Measurements from ENCODE around the gene FABP3.
A peak's percentile ranks its signal among the peaks of the same experiment; 100 is the strongest.

Gene FABP3

GRCh38 chr1:31346785-31347184, 26.1 kb downstream of the FABP3 start:
- no peak overlapping the region for H3K27ac Mint-ChIP-seq
- no peaks in the 10 kb centered on the region for H3K9me3 Mint-ChIP-seq
- no peak overlapping the region for H3K4me3 Mint-ChIP-seq
- peaks cover 32% of the 10 kb centered on the region for H3K36me3 Mint-ChIP-seq (ENCODE audit: insufficient read depth)
- ATAC-seq (replicated peaks) (no peak), DNase-seq (no peak)
- no peaks in the 10 kb centered on the region for H3K4me1 Mint-ChIP-seq (ENCODE audit: low read depth in 2 of 2)
- no peaks in the 10 kb centered on the region for H3K27me3 Mint-ChIP-seq

GRCh38 chr1:31345635-31346034, 27.2 kb downstream of the FABP3 start:
- Mint-ChIP-seq H3K36me3 (ENCODE audit: insufficient read depth) (peaks cover 24% of the 10 kb centered on the region), H3K9me3 (no peaks in the 10 kb centered on the region), H3K27me3 (no peaks in the 10 kb centered on the region)

GRCh38 chr1:31344503-31344902, 28.4 kb downstream of the FABP3 start:
- Mint-ChIP-seq H3K4me3 (no peak overlapping the region), H3K27me3 (no peaks in the 10 kb centered on the region), H3K27ac (no peak overlapping the region), H3K36me3 (ENCODE audit: insufficient read depth) (peaks cover 22% of the 10 kb centered on the region), H3K4me1 (ENCODE audit: low read depth in 2 of 2) (no peaks in the 10 kb centered on the region), H3K9me3 (no peaks in the 10 kb centered on the region)
- DNase-seq (no peak), ATAC-seq (replicated peaks) (no peak)

More at GRCh38 chr1:31345635-31346034, 27.2 kb downstream of the FABP3 start:
- DNase-seq (no peak), ATAC-seq (replicated peaks) (no peak)
- Mint-ChIP-seq H3K4me3 (no peak overlapping the region), H3K27ac (no peak overlapping the region), H3K4me1 (ENCODE audit: low read depth in 2 of 2) (no peaks in the 10 kb centered on the region)

GRCh38 chr1:31336687-31337467, 36.0 kb downstream of the FABP3 start:
- H3K27me3 Mint-ChIP-seq = no peaks in the 10 kb centered on the region
- peaks cover 29% of the 10 kb centered on the region for H3K36me3 Mint-ChIP-seq (ENCODE audit: insufficient read depth)
- DNase-seq (no peak), ATAC-seq (replicated peaks) (no peak)
- peaks cover 0 to 4% of the 10 kb centered on the region in 2 donors for H3K4me1 Mint-ChIP-seq (ENCODE audit: low read depth in 2 of 2)
- no peak overlapping the region for H3K4me3 Mint-ChIP-seq
- no peak overlapping the region for H3K27ac Mint-ChIP-seq
- H3K9me3 Mint-ChIP-seq = no peaks in the 10 kb centered on the region

- Mint-ChIP-seq H3K4me1 (ENCODE audit: low read depth in 2 of 2) (peaks cover 0 to 4% of the 10 kb centered on the region in 2 donors), H3K4me3 (no peak overlapping the region)
- no peak for ATAC-seq (replicated peaks)
Measured at GRCh38 chr1:31335007-31335406, 37.9 kb downstream of the FABP3 start.

GRCh38 chr1:31327381-31327780, 45.5 kb downstream of the FABP3 start:
- ATAC-seq (replicated peaks) (no peak), DNase-seq (no peak)
- no peaks in the 10 kb centered on the region for H3K27me3 Mint-ChIP-seq
- no peaks in the 10 kb centered on the region for H3K4me1 Mint-ChIP-seq (ENCODE audit: low read depth in 2 of 2)
- no peaks in the 10 kb centered on the region for H3K9me3 Mint-ChIP-seq
- H3K27ac Mint-ChIP-seq = no peak overlapping the region
- H3K36me3 Mint-ChIP-seq (ENCODE audit: insufficient read depth) = peaks cover 15% of the 10 kb centered on the region
- H3K4me3 Mint-ChIP-seq = no peak overlapping the region

More at GRCh38 chr1:31335007-31335406, 37.9 kb downstream of the FABP3 start:
- Mint-ChIP-seq H3K36me3 (ENCODE audit: insufficient read depth) (peaks cover 31% of the 10 kb centered on the region), H3K9me3 (no peaks in the 10 kb centered on the region), H3K27me3 (no peaks in the 10 kb centered on the region), H3K27ac (peak overlapping the region in 1 of 2 donors; percentile 31)
- no peak for DNase-seq

- H3K27ac Mint-ChIP-seq = no peak overlapping the region
- no peaks in the 10 kb centered on the region for H3K4me1 Mint-ChIP-seq (ENCODE audit: low read depth in 2 of 2)
- H3K27me3 Mint-ChIP-seq = no peaks in the 10 kb centered on the region
- no peak for DNase-seq
- peaks cover 11% of the 10 kb centered on the region for H3K36me3 Mint-ChIP-seq (ENCODE audit: insufficient read depth)
- no peaks in the 10 kb centered on the region for H3K9me3 Mint-ChIP-seq
- no peak overlapping the region for H3K4me3 Mint-ChIP-seq
- ATAC-seq (replicated peaks) = no peak
Measured at GRCh38 chr1:31326461-31326860, 46.4 kb downstream of the FABP3 start.

GRCh38 chr1:31324992-31325391, 47.9 kb downstream of the FABP3 start:
- H3K4me3 Mint-ChIP-seq = no peak overlapping the region

GRCh38 chr1:31324093-31324492, 48.8 kb downstream of the FABP3 start:
- Mint-ChIP-seq H3K36me3 (ENCODE audit: insufficient read depth) (peaks cover 22% of the 10 kb centered on the region), H3K9me3 (no peaks in the 10 kb centered on the region), H3K4me1 (ENCODE audit: low read depth in 2 of 2) (no peaks in the 10 kb centered on the region), H3K27ac (no peak overlapping the region), H3K27me3 (no peaks in the 10 kb centered on the region), H3K4me3 (no peak overlapping the region)
- no peak for ATAC-seq (replicated peaks)
- no peak for DNase-seq

More at GRCh38 chr1:31324992-31325391, 47.9 kb downstream of the FABP3 start:
- ATAC-seq (replicated peaks) = no peak
- Mint-ChIP-seq H3K4me1 (ENCODE audit: low read depth in 2 of 2) (no peaks in the 10 kb centered on the region), H3K9me3 (no peaks in the 10 kb centered on the region), H3K27ac (no peak overlapping the region), H3K27me3 (no peaks in the 10 kb centered on the region), H3K36me3 (ENCODE audit: insufficient read depth) (peaks cover 17% of the 10 kb centered on the region)
- DNase-seq = no peak

GRCh38 chr1:31318146-31318545, 54.7 kb downstream of the FABP3 start:
- DNase-seq = no peak
- Mint-ChIP-seq H3K36me3 (ENCODE audit: insufficient read depth) (peaks cover 33% of the 10 kb centered on the region), H3K27ac (no peak overlapping the region), H3K4me1 (ENCODE audit: low read depth in 2 of 2) (no peaks in the 10 kb centered on the region), H3K9me3 (no peaks in the 10 kb centered on the region), H3K27me3 (no peaks in the 10 kb centered on the region), H3K4me3 (no peak overlapping the region)
- no peak for ATAC-seq (replicated peaks)

- no peak for DNase-seq
- Mint-ChIP-seq H3K4me1 (ENCODE audit: low read depth in 2 of 2) (no peaks in the 10 kb centered on the region), H3K9me3 (no peaks in the 10 kb centered on the region), H3K27ac (no peak overlapping the region), H3K27me3 (no peaks in the 10 kb centered on the region), H3K36me3 (ENCODE audit: insufficient read depth) (peaks cover 41% of the 10 kb centered on the region), H3K4me3 (no peak overlapping the region)
- ATAC-seq (replicated peaks) = no peak
Measured at GRCh38 chr1:31315902-31316301, 57.0 kb downstream of the FABP3 start.
